Astrocyte of the spinal cord (primary cell): Measurements from ENCODE around the gene DDX56.

Source experiments
- DNase-seq: peaks from one replicate; pipeline ENCODE4 v3.0.0; 2011; ENCODE audit warnings: low read depth, low spot score
- H3K4me3 ChIP-seq: 2 replicates; pipeline ENCODE4 v1.5.1; 2011; ENCODE audit warnings: low read depth, mild to moderate bottlenecking, low read length, moderate library complexity
- in situ Hi-C: cut with HindIII; loops from 2 replicates; pipeline ENCODE4 v1.10.0; 2017; ENCODE audit warnings: low sequenced_read_pairs
- TF ChIP-seq, protein P1 (sequence below): IDR thresholded peaks from 2 replicates; pipeline ENCODE4 v1.5.1; 2012; ENCODE audit warnings: low read depth, mild to moderate bottlenecking, low read length, inconsistent platforms

The DDX56 gene

GRCh38 chr7:44539669-44540506, 33.8 kb downstream of the DDX56 start:
- H3K4me3 ChIP-seq, result no peak overlapping the region
- TF ChIP-seq, protein P1, sequence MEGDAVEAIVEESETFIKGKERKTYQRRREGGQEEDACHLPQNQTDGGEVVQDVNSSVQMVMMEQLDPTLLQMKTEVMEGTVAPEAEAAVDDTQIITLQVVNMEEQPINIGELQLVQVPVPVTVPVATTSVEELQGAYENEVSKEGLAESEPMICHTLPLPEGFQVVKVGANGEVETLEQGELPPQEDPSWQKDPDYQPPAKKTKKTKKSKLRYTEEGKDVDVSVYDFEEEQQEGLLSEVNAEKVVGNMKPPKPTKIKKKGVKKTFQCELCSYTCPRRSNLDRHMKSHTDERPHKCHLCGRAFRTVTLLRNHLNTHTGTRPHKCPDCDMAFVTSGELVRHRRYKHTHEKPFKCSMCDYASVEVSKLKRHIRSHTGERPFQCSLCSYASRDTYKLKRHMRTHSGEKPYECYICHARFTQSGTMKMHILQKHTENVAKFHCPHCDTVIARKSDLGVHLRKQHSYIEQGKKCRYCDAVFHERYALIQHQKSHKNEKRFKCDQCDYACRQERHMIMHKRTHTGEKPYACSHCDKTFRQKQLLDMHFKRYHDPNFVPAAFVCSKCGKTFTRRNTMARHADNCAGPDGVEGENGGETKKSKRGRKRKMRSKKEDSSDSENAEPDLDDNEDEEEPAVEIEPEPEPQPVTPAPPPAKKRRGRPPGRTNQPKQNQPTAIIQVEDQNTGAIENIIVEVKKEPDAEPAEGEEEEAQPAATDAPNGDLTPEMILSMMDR, result no peak
- DNase-seq, result no peak
- in situ Hi-C loops, result no loop called here

GRCh38 chr7:44538798-44539668, 34.7 kb downstream of the DDX56 start:
- in situ Hi-C loops, result no loop called here
- no peak overlapping the region for H3K4me3 ChIP-seq
- TF ChIP-seq, protein P1, result no peak
- DNase-seq, result no peak

GRCh38 chr7:44538093-44538797, 35.5 kb downstream of the DDX56 start:
- in situ Hi-C loops, result no loop called here
- TF ChIP-seq, protein P1, result no peak
- H3K4me3 ChIP-seq, result no peak overlapping the region
- no peak for DNase-seq

DNA sequence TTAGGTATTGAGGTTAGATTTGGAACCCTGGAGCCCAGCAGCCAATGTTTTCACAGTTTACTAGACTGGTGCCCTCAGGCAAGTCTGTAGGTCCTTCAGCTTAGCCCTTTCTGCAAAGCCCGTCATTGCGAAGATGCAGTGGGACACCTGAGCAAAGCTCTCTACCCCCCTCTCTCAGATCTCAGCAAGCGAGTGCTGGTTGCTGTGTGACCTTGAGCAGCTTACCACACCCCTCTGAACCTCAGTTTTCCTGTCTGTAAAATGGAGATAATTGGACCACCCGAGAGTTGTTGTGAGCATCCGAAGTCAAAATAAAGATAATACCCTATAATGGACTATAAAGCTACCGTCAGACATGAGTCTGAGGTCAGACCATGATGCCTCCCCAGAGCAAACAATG, 36.3 kb downstream of the DDX56 start:
- in situ Hi-C loops, result no loop called here
- DNase-seq, result no peak
- TF ChIP-seq, protein P1, result no peak
- no peak overlapping the region for H3K4me3 ChIP-seq

DNA sequence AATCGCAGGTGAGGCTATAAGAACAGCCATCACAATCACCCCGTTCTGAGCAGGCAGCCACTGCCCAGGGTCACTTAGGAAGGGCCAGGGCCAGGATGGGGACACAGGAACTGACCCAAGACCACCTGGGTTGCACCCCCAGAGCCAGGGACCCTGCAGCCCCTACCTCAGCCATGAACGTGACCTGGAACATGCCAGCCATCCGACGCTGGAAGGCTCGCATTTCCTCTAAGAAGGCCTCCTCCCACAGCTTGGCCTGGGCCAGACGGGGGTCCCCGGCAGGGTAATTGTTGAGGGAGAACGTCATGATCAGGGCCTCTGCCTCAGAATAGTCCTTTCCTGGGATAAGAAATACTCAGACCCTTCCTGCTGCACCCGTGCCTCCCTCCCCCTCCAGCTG, 37.6 kb downstream of the DDX56 start:
- DNase-seq, result no peak
- TF ChIP-seq, protein P1, result no peak
- in situ Hi-C loops, result no loop called here
- H3K4me3 ChIP-seq, result no peak overlapping the region

DNA sequence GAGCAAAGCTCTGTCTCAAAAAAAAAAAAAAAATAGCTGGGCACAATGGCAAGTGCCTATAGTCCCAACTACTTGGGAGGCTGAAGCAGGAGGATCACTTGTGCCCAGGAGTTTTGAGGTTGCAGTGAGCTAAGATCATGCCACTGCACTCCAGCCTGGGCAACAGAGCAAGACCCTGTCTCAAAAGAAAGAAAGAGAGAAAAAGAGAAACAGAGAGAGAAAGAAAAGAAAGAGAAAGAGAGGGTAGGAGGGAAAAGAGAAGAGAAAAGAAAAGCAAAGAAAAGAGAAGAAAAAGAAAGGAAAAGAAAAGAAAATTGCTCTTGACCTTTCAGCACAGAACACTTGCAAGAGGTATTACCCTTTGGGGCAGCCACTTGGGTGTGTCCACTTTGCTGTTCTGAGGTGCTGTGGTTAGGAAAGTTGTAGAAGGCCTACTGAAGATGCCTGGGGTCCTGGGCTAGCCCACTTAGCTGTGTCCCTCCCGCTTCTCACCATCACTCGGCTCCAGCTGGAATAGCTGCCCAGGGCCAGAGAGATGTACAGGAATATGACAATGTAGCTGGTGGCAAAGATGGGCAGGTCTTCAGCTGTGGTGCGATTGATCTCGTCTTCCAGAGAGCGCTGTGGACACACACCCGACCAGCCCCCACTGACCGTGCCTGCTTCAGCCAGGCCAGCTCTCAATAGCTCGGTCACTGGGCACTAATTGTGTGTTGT, 38.2 kb downstream of the DDX56 start:
- TF ChIP-seq, protein P1, result no peak
- H3K4me3 ChIP-seq, result no peak overlapping the region
- no peak for DNase-seq
- in situ Hi-C loops, result no loop called here
